ENCODE measurements around the gene SERPINB6. TPM values are rescaled to one million over a fixed set of nuclear protein-coding genes. Genes with fewer than 3 reads are reported as not detected.

Gene SERPINB6
- total RNA-seq, 3 donors from 2014 or later (not counting 1 experiment from before 2014, with no cell fraction given), result 120 to 135 (median 129) TPM

DNA sequence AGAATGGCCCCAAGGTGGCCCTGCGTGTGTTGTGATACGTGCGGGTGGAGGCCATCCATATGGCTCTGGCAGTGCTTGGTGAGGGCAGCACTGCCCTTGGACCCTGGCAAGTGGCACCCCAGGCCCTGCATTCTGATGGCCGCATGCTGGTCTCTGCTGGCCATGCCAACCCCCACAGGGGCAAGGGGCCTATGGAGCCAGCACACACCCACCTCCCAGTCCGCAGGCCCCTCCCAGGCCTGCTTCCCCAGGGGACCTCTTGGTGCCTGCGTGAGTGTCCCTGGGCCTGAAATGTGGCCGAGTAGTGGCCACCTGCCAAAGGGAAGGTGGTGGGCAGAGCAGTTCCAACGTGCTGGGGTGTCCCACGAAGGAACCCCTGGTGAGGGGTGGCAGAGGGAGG, 45.9 kb upstream of the SERPINB6 start:
- peaks cover 5% of the 10 kb centered on the region for H3K4me1 ChIP-seq (ENCODE audit: control insufficient read depth, insufficient read depth, low read length)
- H3K4me3 Mint-ChIP-seq, result no peak overlapping the region
- H3K27me3 ChIP-seq (ENCODE audit: control insufficient read depth, insufficient read depth, low read length), result no peaks in the 10 kb centered on the region
- H3K9me3 ChIP-seq (ENCODE audit: control insufficient read depth, insufficient read depth, low read length), result peaks cover under 1% of the 10 kb centered on the region
- no peak overlapping the region for H3K27ac Mint-ChIP-seq
- no peaks in the 10 kb centered on the region for H3K27me3 Mint-ChIP-seq (ENCODE audit: low read depth in 2 of 2)
- no peaks in the 10 kb centered on the region for H3K9me3 Mint-ChIP-seq
- peaks cover 22% of the 10 kb centered on the region for H3K36me3 ChIP-seq (ENCODE audit: control insufficient read depth, insufficient read depth, low read length)
- no peak overlapping the region for H3K27ac ChIP-seq (ENCODE audit: low read length)
- DNase-seq, result no peak
- H3K36me3 Mint-ChIP-seq, result peaks cover 10% of the 10 kb centered on the region
- intact Hi-C loops (cut with micrococcal nuclease), result no loop called here
- 96% methylated on average over 9 of the region's 9 CpGs for WGBS (ENCODE audit: insufficient coverage)
- H3K4me3 ChIP-seq (ENCODE audit: low read length), result no peak overlapping the region
- peaks cover 7 to 13% of the 10 kb centered on the region in 2 donors for H3K4me1 Mint-ChIP-seq
- no peak for ATAC-seq
- TF ChIP-seq, protein P1, sequence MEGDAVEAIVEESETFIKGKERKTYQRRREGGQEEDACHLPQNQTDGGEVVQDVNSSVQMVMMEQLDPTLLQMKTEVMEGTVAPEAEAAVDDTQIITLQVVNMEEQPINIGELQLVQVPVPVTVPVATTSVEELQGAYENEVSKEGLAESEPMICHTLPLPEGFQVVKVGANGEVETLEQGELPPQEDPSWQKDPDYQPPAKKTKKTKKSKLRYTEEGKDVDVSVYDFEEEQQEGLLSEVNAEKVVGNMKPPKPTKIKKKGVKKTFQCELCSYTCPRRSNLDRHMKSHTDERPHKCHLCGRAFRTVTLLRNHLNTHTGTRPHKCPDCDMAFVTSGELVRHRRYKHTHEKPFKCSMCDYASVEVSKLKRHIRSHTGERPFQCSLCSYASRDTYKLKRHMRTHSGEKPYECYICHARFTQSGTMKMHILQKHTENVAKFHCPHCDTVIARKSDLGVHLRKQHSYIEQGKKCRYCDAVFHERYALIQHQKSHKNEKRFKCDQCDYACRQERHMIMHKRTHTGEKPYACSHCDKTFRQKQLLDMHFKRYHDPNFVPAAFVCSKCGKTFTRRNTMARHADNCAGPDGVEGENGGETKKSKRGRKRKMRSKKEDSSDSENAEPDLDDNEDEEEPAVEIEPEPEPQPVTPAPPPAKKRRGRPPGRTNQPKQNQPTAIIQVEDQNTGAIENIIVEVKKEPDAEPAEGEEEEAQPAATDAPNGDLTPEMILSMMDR (IDR thresholded peaks at IDR 0.05), result no peak

DNA sequence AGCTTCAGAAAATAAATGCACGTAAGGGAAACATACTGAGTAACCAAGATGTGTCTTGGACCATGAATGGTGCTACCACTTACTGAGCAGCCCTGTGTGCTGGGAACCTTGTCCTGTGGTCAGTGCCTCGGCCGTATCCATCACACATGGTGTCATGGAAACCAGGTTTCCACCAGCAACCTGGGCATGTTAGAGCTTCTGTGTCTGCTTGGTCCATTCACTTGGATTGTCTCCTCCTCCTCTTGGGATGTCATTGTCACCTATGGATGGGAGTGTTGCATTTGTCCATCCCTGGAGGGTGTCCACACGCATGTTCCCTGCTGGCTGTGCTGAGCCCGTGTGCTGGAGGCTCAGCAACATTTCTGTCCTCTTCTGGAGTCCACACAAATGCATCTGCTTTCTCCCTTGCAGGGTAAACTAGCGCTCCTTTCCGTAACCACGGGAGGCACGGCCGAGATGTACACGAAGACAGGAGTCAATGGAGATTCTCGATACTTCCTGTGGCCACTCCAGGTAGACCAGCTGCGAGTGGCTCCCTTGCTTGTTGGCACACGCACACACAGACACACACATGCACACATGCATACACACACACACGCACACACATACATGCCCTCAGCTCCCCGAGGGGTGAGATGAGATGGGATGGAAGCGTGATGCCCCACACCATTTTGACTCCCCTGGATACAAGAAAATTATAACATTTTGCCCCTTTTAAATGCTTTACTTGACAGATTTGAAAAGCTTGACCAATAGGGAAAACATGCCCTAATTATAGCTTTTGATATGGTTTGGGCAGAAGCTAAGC, 45.3 kb upstream of the SERPINB6 start:
- peaks cover 7 to 13% of the 10 kb centered on the region in 2 donors for H3K4me1 Mint-ChIP-seq
- no peak overlapping the region for H3K4me3 ChIP-seq (ENCODE audit: low read length)
- H3K27me3 Mint-ChIP-seq (ENCODE audit: low read depth in 2 of 2), result no peaks in the 10 kb centered on the region
- H3K27ac Mint-ChIP-seq, result no peak overlapping the region
- no peaks in the 10 kb centered on the region for H3K27me3 ChIP-seq (ENCODE audit: control insufficient read depth, insufficient read depth, low read length)
- H3K4me1 ChIP-seq (ENCODE audit: control insufficient read depth, insufficient read depth, low read length), result no peaks in the 10 kb centered on the region
- peaks cover 16% of the 10 kb centered on the region for H3K36me3 Mint-ChIP-seq
- no peak for ATAC-seq
- TF ChIP-seq, protein P1 (IDR thresholded peaks at IDR 0.05), result no peak
- H3K9me3 Mint-ChIP-seq, result peaks cover 0 to 3% of the 10 kb centered on the region in 2 donors
- no peak overlapping the region for H3K27ac ChIP-seq (ENCODE audit: low read length)
- intact Hi-C loops (cut with micrococcal nuclease), result no loop called here
- H3K36me3 ChIP-seq (ENCODE audit: control insufficient read depth, insufficient read depth, low read length), result peaks cover 26% of the 10 kb centered on the region
- WGBS (ENCODE audit: insufficient coverage), result 97% methylated on average over 17 of the region's 17 CpGs
- DNase-seq, result no peak
- H3K4me3 Mint-ChIP-seq, result no peak overlapping the region
- peaks cover 4% of the 10 kb centered on the region for H3K9me3 ChIP-seq (ENCODE audit: control insufficient read depth, insufficient read depth, low read length)

DNA sequence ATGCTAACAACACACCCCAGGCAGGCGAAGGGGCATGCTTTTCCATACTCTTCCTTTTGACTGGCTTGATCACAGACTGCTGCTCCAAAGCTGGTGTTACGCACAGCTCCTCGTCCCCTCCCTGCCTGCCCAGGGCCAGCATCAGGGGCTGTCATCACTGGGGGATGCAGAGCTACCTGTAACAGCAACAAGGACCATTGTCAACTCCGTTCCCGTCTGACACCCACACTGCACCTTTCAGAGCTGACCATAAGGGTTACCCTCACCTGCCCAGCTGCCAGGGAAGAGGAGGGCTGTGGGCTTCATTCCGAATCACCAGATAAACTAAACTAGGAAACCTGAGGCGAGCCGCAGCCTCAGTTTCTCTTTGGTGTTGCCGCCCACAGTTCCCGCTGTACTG, 43.8 kb upstream of the SERPINB6 start:
- Mint-ChIP-seq H3K36me3 (peaks cover 27% of the 10 kb centered on the region), H3K27me3 (ENCODE audit: low read depth in 2 of 2) (no peaks in the 10 kb centered on the region), H3K9me3 (peaks cover 0 to 12% of the 10 kb centered on the region in 2 donors), H3K4me1 (peaks cover 7 to 8% of the 10 kb centered on the region in 2 donors), H3K4me3 (no peak overlapping the region), H3K27ac (no peak overlapping the region)
- Histone ChIP-seq H3K9me3 (ENCODE audit: control insufficient read depth, insufficient read depth, low read length) (peaks cover 12% of the 10 kb centered on the region), H3K4me3 (ENCODE audit: low read length) (no peak overlapping the region), H3K4me1 (ENCODE audit: control insufficient read depth, insufficient read depth, low read length) (no peaks in the 10 kb centered on the region), H3K27me3 (ENCODE audit: control insufficient read depth, insufficient read depth, low read length) (no peaks in the 10 kb centered on the region), H3K36me3 (ENCODE audit: control insufficient read depth, insufficient read depth, low read length) (peaks cover 34% of the 10 kb centered on the region), H3K27ac (ENCODE audit: low read length) (no peak overlapping the region)
- DNase-seq, result no peak
- ATAC-seq, result no peak
- WGBS (ENCODE audit: insufficient coverage), result 96% methylated on average over 10 of the region's 10 CpGs
- TF ChIP-seq, protein P1 (IDR thresholded peaks at IDR 0.05), result no peak
- intact Hi-C loops (cut with micrococcal nuclease), result no loop called here
